Activated naive CD8-positive, alpha-beta T cell (primary cell): ENCODE measurements around the gene IGDCC3.

Experiments used
- H3K27ac Mint-ChIP-seq: one replicate; pipeline ENCODE4 v1.8.0; 2021; ENCODE audit warnings: mixed read lengths
- H3K27me3 Mint-ChIP-seq: one replicate; pipeline ENCODE4 v1.8.0; 2021; ENCODE audit warnings: mixed read lengths
- H3K36me3 Mint-ChIP-seq: one replicate; pipeline ENCODE4 v1.8.0; 2021; ENCODE audit warnings: mixed read lengths
- H3K4me1 Mint-ChIP-seq: one replicate; pipeline ENCODE4 v1.8.0; 2021; ENCODE audit warnings: low read depth, mixed read lengths
- H3K4me3 Mint-ChIP-seq: one replicate; pipeline ENCODE4 v1.8.0; 2021; ENCODE audit warnings: mild to moderate bottlenecking, mixed read lengths
- H3K9me3 Mint-ChIP-seq: one replicate; pipeline ENCODE4 v1.8.0; 2021; ENCODE audit warnings: low read depth, mixed read lengths

IGDCC3 gene

DNA sequence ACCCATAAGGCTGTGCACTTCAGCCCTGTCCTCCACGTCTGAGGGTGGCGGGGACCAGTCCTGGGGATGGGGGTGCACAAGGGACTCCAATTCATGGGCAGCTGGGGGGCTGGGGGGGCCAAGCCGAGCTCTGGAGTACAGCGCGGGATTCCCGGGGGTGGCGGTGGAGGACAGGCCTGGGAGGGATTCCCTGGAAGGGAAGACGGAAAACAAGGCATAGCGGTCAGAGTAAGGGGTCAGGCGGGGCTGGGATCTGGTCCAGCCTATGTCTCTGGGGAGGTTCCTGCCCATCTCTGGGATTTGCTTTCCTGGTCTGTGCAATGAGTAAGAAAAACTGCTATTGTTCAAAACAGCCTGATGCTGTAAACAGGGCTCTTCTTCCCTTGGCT lies 8.1 kb upstream of the IGDCC3 start:
- Mint-ChIP-seq H3K27ac (no peak overlapping the region), H3K27me3 (peaks cover 6% of the 10 kb centered on the region), H3K36me3 (no peaks in the 10 kb centered on the region), H3K4me3 (peak overlapping the region; percentile 90), H3K9me3 (no peaks in the 10 kb centered on the region), H3K4me1 (peaks cover 9% of the 10 kb centered on the region)

DNA sequence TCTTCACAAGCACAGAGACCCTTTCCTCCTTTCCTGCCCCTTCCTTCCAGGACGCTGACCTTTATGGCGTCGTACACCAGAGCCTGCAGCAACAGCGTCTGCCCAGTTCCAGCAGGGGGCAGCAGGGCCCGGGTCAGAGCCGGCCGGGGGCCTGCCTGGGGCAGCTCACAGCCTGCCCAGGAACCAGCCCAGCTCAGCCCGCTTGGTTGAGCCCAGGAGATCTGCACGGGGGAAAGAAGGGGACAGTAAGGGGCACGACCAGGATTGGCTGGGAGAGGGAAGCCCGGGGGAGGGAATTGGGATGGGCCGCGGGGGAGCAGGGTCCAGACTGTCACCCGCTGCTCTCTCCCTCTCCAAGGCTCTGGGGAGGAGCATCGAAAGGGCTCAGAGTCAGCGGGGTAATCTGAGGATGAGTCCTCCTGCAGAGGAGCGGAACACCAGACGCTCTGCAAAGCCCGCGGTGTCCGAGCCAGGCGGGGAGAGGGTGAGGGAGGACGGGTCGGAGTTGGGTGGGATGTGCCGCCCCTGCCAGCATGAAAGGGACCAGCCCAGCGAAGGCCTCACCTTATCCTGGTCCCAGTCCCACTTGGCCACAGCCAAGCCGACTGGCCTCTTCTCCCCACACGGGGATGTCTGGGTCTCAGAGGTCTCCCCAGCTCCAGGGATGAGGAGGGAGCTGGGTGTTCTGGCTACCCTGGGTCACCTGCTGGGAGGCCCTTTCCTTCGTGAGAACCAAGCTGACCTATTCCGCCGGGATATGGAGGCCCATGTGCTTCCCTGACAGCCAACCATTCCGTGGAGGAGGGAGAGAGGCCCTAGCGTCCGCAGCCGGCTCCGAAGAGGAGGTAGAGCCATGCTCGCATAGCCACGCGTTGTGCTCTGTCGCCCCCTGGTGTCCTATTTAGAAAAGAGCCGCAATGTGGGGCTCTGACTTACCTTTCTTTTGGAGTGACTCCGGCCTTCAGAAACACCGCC lies 7.4 kb upstream of the IGDCC3 start:
- Mint-ChIP-seq H3K4me3 (peak overlapping the region; percentile 90), H3K27ac (peak overlapping the region; percentile 86), H3K4me1 (peaks cover 9% of the 10 kb centered on the region), H3K9me3 (no peaks in the 10 kb centered on the region), H3K36me3 (no peaks in the 10 kb centered on the region), H3K27me3 (peaks cover 8% of the 10 kb centered on the region)

DNA sequence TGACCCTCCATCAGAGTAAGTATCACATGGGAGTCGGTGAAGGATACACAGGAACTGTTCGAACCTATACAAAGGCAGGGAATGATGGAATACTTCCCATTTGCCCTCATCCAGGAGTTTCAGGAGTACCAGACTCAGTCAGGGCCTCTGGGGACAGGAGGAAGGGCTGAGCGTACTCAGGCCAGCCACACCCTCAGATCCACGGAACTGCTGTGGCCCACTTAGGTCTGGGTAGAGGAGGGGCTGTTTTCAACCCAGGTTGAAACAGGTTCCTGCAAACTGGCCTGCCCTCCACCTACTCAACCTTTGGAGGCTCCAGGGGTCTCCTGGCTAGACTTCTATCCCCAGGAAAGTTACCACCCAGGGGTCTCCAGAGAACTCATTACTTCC lies 6.7 kb upstream of the IGDCC3 start:
- Mint-ChIP-seq H3K4me1 (peaks cover 9% of the 10 kb centered on the region), H3K4me3 (peak overlapping the region; percentile 90), H3K27ac (no peak overlapping the region), H3K36me3 (no peaks in the 10 kb centered on the region), H3K27me3 (peaks cover 11% of the 10 kb centered on the region), H3K9me3 (no peaks in the 10 kb centered on the region)

DNA sequence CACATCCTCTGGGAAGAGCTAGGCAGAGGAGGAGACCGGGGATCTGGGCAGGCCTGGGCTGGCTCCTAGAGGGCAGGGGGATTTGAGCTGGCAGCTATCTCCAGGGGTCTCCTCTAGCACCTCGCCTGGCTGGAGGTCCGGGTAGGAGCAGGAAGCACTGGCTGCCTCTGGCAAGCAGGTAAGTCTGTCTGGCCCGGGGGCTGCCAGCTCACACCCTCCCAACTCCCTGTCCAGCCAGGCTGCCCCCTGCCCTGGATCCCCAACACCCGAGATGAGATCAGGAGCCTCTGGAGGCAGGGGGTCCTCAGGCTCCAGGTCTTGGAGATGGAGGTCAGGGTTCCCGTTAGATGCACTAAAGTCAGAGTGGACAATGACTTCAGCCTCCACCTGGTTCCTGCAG lies 6.2 kb upstream of the IGDCC3 start:
- Mint-ChIP-seq H3K4me3 (peak overlapping the region; percentile 90), H3K4me1 (peaks cover 9% of the 10 kb centered on the region), H3K27ac (no peak overlapping the region), H3K9me3 (no peaks in the 10 kb centered on the region), H3K27me3 (peaks cover 11% of the 10 kb centered on the region), H3K36me3 (no peaks in the 10 kb centered on the region)

DNA sequence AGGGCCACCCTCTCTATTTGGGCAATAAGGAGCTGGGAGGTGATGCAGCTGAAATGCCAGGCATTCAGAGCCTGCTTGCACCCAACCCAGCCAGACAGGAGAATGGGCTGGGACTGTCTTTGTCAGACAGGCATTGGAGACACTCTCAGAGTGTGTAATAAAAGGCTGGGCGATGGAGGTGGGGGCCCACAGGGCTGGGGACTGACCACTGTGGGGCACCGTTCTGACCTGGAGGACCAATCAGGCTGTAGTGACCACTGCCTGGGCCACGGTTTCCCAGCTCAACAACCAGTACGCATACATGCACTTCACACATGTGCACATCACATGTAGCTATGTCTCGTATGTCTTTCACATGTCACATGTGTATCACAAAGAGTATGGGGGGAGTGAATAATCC lies 5.7 kb upstream of the IGDCC3 start:
- Mint-ChIP-seq H3K27me3 (peaks cover 15% of the 10 kb centered on the region), H3K4me3 (peak overlapping the region; percentile 40), H3K27ac (no peak overlapping the region), H3K9me3 (no peaks in the 10 kb centered on the region), H3K4me1 (peaks cover 11% of the 10 kb centered on the region), H3K36me3 (no peaks in the 10 kb centered on the region)

DNA sequence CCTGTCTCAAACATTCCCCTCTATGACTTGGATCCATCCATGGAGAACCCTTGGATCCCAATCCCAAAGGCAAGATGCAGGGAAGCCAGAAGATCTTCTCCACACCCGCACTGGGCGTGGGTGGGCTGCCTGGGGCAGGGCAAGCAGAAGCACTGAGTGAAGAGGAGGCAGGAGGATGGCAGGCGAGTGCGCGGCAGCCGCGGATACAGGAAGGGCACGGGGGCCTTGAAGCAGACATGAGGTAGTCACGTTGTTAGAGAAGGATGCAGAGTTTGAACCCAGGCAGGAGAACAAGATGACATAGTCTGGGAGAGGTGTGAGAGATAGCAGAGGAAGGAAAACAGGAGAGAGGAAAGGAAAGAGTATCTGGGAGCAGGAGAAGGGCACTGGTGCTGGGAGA lies 5.1 kb upstream of the IGDCC3 start:
- Mint-ChIP-seq H3K36me3 (no peaks in the 10 kb centered on the region), H3K4me3 (no peak overlapping the region), H3K27me3 (peaks cover 18% of the 10 kb centered on the region), H3K27ac (no peak overlapping the region), H3K9me3 (no peaks in the 10 kb centered on the region), H3K4me1 (peaks cover 14% of the 10 kb centered on the region)

DNA sequence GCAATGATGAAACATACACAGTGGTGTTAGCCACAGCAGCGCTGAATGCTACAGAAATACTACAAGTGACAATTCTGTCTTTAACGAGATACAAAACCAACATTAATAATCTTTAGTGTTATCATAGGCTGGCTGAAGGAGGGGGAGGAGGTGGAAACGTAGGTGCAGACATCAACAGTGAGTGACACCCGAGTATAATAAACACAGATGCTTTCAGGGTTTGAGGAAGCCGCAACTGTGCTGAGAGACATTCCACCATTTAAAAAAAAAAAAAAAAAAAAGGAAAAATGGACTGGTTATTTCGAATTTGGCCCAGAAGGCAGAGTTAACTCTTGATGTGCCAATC lies 4.3 kb upstream of the IGDCC3 start:
- H3K27me3 Mint-ChIP-seq = peaks cover 18% of the 10 kb centered on the region
- H3K27ac Mint-ChIP-seq = no peak overlapping the region
- no peaks in the 10 kb centered on the region for H3K9me3 Mint-ChIP-seq
- H3K36me3 Mint-ChIP-seq = no peaks in the 10 kb centered on the region
- peaks cover 15% of the 10 kb centered on the region for H3K4me1 Mint-ChIP-seq
- no peak overlapping the region for H3K4me3 Mint-ChIP-seq

DNA sequence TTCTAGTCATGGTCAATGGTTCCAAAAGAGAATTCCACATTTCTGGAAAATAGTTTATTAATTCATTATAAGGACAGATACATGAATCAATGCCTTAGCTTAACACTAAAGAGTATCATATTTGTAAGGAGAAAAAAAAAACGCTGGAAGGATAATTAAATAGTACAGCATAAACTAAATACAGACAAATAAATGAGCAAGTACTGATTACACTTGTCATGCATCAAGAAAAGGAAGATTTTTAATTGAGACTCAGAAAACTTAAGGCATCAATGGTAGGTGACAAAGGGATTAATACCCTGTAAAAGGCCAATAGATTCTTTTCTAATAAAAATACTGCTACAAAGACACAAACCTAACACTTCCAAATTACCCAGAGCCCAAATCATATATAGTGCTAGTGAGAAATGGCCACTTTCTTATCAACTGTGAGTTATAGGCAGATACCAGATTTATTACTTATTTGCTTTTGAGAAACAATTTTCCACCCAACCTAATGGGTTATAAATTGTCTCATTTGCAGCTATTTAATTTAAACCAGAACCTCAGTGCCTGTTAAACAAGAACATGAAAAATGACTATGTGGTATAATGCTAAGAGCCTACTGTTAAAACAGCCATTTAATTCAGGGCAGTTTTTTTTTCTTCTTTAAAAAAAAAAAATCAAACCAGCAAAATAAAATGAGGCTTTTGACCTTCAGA lies 3.8 kb upstream of the IGDCC3 start:
- Mint-ChIP-seq H3K4me3 (no peak overlapping the region), H3K27ac (no peak overlapping the region), H3K4me1 (peaks cover 20% of the 10 kb centered on the region), H3K9me3 (no peaks in the 10 kb centered on the region), H3K27me3 (peaks cover 22% of the 10 kb centered on the region), H3K36me3 (no peaks in the 10 kb centered on the region)

DNA sequence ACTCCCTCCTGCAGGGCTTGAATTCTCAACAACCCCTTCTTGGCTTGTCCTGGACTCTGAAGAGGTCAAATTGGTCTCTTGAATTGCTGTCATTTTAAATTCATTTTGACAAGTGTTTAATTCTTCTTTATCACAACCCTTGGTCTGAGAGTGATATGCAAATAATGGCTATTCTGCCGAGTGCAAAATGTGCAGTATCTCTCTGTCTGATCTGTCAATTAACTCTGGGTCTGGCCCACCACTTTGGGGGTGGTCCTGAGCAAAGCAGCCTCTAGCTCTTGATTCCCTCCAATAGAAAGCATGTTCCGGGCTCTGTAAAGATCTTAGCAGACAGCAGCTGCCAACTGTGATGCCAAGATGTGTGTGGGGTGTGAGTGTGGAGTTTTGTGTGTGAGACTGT lies 2.2 kb upstream of the IGDCC3 start:
- H3K27me3 Mint-ChIP-seq = peaks cover 36% of the 10 kb centered on the region
- H3K4me3 Mint-ChIP-seq = no peak overlapping the region
- H3K4me1 Mint-ChIP-seq = peaks cover 25% of the 10 kb centered on the region
- no peaks in the 10 kb centered on the region for H3K9me3 Mint-ChIP-seq
- H3K36me3 Mint-ChIP-seq = no peaks in the 10 kb centered on the region
- H3K27ac Mint-ChIP-seq = no peak overlapping the region

DNA sequence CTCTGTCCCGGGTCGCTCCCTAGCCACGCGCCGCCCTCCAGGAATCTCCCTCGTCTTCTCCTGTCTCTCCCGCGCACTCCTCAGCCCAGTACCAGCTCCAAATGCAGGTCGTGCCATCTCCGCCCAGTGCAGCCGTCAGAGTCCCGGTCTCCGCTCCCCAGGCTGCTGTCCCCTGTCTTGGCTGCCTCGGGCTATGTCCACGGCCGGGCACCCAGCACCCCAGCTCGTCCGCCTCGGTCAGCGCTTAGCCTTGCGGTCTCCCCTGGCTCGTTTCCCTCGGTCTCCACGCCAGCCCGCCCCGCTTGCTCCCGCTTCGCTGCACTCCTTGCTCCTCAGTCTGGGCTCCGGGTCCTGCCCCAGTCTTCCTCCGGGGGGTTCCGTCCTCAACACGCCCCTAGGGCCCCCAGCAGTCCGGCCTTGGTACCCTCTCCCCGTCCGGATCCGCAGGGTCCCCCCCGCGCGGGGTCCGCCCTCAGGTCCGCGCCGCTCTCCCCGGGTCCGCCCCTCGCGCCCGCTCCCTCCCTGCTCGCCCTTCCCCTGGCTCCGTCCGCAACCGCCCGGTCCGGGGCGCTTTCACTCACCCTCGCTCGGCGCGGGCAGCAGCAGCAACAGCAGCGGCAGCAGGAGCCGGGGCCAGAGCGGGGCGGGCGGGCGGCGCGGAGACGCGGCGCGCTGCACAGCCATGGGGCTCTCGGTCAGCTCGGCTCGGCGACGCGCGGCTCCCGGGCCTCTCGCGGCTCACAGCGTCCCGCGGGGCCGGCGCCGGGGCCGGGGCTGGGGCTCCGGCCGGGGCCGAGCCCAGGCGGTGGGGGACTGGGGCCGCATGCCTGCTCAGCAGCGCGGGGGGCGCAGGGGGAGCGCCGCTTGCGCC lies 462 bp downstream of the IGDCC3 start:
- H3K27ac Mint-ChIP-seq = no peak overlapping the region
- H3K4me3 Mint-ChIP-seq = peak overlapping the region; percentile 79
- no peaks in the 10 kb centered on the region for H3K9me3 Mint-ChIP-seq
- peaks cover 46% of the 10 kb centered on the region for H3K27me3 Mint-ChIP-seq
- H3K36me3 Mint-ChIP-seq = no peaks in the 10 kb centered on the region
- peaks cover 18% of the 10 kb centered on the region for H3K4me1 Mint-ChIP-seq

DNA sequence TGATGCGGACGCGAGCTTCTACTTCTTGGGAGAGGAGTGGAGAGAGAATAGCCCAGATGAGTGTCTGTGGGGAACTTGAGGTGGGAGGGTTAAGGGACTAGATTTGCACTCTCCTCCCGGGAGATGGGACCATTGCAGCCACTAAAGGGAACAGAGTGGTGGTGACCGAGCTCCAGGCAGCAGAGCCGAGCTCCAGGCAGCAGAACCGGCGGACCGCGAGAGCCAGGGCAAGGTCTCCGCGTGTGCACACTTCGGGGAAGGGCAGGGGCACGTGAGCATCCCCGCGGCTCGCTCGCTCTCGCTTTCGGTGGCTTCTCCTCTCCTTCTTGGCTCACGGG lies 1.1 kb downstream of the IGDCC3 start:
- H3K36me3 Mint-ChIP-seq = no peaks in the 10 kb centered on the region
- H3K27ac Mint-ChIP-seq = no peak overlapping the region
- H3K27me3 Mint-ChIP-seq = peaks cover 44% of the 10 kb centered on the region
- H3K4me3 Mint-ChIP-seq = peak overlapping the region; percentile 79
- no peaks in the 10 kb centered on the region for H3K9me3 Mint-ChIP-seq
- peaks cover 18% of the 10 kb centered on the region for H3K4me1 Mint-ChIP-seq

DNA sequence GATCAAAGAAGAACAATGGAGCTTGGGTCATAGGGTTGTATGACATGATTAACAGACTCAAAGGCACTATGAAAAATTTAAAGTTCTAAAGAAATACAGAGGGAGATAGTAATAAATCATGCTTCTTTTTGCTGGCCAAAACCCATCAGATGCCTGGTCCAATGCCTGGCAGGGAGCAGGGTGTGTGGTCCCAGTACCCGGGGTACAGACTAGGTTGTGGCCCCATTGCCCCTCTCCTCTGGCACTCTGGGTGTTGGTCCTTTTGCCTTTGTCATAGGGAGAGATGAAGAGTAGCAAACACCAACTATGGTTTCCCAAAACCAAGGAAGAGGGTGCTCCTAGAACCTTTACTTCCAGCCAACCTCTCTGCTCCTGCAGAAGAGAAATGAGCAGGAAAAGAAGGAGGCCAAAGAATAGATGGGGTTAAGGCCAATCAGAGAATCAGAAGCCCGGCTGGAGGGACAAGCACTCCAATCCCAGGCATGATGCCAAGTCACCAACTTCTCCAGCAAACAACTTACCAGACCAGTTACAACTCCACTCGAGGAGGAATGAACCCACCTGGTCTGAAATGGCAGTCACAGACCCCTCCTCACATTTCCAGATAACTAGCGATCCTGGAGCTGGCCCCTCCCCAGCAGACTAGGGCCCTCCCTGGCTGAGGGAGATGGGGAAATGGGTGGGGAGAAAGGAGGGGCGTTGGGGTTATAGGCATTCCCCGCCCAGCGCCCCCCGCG lies 1.8 kb downstream of the IGDCC3 start:
- H3K4me3 Mint-ChIP-seq = peak overlapping the region; percentile 55
- H3K27ac Mint-ChIP-seq = no peak overlapping the region
- no peaks in the 10 kb centered on the region for H3K36me3 Mint-ChIP-seq
- no peaks in the 10 kb centered on the region for H3K9me3 Mint-ChIP-seq
- H3K4me1 Mint-ChIP-seq = peaks cover 18% of the 10 kb centered on the region
- H3K27me3 Mint-ChIP-seq = peaks cover 44% of the 10 kb centered on the region

DNA sequence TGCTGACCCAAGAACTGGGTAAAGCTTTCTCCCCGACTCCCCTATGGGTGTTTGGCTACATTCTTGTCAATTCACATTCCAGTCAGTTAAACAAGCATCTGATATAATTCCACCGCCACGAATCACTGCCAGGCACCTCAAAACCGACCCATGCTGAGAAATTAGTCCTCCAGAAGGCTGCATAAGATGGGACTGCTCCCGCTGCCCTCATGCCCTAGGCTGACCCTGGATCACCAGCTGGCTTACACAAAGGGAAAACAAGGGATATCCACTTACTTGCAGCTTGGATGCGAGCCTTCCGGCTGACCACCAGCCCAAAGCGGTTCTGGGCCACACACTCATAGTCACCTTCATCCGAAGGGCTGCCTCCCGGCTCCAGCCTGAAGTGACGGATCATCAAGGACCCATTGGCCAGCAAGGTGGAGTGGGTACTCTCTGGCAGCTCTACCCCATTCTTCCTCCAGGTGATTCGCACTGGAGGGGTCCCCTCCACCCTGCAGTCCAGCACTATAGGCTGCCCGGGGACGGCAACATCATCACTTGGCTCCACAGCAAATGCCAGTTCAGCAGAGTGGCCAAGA lies 2.9 kb downstream of the IGDCC3 start:
- Mint-ChIP-seq H3K27ac (no peak overlapping the region), H3K27me3 (peaks cover 41% of the 10 kb centered on the region), H3K9me3 (no peaks in the 10 kb centered on the region), H3K36me3 (no peaks in the 10 kb centered on the region), H3K4me1 (peaks cover 18% of the 10 kb centered on the region), H3K4me3 (no peak overlapping the region)

DNA sequence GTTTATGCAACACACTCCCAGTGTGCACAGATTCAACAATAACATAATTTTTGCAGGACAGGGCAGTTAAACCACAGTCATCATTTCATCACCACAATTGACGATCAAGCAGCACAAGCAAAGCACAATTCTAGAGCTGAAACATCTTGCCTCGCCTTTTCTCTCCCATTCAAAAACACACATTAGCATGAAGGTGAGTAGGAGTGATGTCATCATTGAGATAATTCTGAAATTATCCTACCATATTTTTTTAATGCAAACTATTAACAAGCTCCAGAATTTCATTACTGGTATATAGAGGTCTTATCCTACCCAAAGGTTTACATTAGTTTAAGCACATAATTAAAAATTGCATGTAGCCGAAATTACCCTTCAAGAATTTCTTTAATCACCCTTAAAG lies 3.5 kb downstream of the IGDCC3 start:
- Mint-ChIP-seq H3K4me1 (peaks cover 18% of the 10 kb centered on the region), H3K27me3 (peaks cover 38% of the 10 kb centered on the region), H3K36me3 (no peaks in the 10 kb centered on the region), H3K9me3 (no peaks in the 10 kb centered on the region), H3K4me3 (no peak overlapping the region), H3K27ac (no peak overlapping the region)
